Bone marrow (tissue), 2 donors: ENCODE measurements around the gene OR5AP2.
"Not testable (repeated sequence)": the region's sequence is repeated elsewhere in the genome, so short reads cannot be mapped to it uniquely, and the experiment has no call there.

Experiments
- DNase-seq, 2 donors: peaks; one replicate each; lab custom pipeline; 2025; lab: John Stamatoyannopoulos, UW

Gene OR5AP2

DNA sequence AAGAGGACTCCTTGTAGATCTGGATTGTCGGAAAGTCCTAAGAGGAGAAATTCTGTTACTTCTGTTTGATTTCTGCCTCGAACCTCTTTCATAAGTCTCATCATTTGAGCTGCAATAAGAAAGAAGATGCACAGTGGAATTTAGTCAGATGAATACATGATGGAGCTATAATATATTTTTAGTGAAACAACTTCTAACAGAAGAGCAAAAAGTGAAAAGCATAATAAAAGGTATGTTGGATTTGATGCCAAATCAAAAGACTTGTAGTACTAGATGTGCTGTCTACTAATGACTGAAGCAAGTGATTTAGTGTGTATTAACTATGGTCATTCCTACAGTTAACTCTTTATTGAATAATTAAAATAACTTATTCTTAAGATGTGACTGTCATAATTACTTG lies at the start of gene OR5AP2:
OR5AP2 (minus strand) TSS at position 101 of the 400 bp plus-strand sequence; CDS start at position 101, 0 bp downstream.
- no peak for DNase-seq

DNA sequence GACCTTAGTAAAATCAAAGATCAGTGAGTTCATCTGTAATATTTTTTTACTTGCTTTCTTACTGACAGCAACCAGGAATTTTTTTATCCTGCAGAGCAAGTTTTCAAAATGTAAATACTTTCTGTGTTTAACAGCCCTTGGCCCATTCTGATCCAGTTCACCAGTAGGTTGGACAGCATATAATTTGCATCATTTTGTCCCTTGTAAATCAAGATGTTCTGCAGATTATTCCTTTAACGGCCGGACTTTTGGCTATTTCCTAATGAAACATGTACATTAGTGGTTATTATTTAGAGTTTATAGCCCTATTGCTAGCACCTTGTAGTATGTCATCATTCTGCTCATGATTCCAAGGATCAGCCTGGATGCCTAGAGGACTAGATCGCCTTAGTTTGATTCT lies 48.9 kb upstream of the OR5AP2 start:
- DNase-seq = not testable (repeated sequence)

DNA sequence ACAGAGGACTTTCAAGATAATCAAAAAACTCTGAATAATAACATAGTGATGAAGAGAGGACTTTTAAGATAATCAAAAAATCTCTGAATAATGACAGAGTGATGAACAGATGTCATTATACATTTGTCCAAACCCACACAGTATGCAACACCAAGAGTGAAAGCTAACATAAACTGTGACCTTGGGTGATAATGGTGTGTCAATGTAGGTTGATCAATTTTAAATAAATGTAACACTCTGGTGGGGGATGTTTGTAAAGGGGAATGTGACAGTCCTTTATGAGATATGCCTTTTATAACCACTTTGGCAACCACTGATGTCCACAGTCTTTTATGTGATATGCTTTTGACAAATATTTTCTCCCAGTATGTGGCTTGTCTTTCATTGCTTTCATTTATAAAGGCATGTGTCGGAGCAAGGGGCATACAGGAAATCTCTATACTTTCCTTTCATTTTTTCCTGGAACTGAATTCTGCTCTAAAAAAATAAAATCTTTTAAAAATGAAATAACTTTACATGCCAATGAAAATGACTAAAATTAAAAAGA lies 46.4 kb upstream of the OR5AP2 start:
- no peak for DNase-seq

DNA sequence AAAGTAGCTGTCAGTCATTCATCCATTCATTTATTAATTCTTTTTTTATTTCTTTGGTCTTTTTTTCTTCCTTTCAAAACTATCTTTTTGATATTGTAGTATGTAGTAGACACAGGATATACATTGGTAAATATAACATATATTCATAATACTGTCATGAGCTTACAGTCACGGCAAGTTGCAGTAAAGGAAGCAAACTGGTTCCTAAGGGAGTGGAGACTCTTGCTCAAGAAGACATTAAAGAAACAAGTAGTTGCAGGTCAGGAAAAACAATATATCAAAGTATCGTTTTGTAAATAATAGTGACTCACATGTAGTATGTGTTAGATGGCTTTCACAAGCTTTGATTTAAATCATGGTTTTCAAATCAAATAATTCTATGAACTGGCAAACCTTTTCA lies 28.7 kb upstream of the OR5AP2 start:
- no peak for DNase-seq

DNA sequence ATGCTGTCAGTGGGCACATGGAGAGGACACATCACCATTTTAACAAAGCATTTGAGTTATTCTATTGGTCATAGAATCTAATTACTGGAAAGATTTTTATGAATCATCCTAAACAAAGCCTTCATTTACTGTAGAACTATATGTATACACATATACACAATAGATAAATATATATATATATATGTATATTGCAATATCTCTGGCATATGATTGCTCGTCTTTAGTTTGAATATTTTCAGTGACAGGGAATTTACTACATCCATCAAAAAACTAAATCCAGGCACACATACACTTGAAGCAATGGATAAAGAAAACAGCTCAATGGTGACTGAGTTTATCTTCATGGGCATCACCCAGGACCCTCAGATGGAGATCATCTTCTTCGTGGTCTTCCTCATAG lies 21.1 kb upstream of the OR5AP2 start, which contains the start of gene OR5AR1:
OR5AR1 (plus strand) TSS at position 301 of the 400 bp plus-strand sequence; CDS start at position 301, 0 bp downstream.
- no peak for DNase-seq

DNA sequence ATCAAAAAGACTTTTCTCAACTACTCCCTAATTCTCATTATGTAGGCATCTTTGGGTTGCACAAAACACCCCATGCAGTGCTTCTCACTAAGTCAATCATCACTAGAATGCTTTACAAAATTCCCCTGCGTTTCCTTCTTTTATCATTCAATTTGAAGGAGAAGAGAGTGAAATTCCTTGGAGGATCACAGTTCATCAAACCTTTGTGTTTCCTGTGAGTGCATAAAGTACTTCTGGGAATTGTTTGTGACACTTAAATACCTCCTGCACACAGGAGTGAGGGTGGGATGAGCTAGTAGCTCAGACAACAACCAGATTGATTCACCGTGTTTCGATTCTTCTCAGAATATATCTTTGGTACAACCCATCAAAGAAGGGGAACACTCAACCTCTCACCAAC lies 17.5 kb upstream of the OR5AP2 start:
- no peak for DNase-seq

DNA sequence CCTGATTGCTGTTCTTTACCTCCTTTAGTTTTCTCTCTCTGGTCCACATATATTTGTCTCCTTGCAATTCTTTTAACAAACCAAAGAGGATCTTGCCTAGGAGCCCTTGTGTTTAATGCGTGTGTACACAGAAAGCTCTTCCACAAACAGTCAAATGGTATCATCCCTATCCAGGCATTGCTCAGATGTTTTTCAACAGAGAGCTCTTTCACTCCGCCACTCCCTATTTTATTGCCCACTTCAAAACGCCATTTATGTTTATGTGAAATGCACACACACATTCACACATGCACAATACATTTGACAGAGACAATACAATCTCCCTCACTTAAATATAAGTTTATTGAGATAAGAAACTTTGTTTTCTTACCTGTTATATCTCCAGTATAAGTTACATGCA lies 4.7 kb downstream of the OR5AP2 start:
- DNase-seq = no peak

DNA sequence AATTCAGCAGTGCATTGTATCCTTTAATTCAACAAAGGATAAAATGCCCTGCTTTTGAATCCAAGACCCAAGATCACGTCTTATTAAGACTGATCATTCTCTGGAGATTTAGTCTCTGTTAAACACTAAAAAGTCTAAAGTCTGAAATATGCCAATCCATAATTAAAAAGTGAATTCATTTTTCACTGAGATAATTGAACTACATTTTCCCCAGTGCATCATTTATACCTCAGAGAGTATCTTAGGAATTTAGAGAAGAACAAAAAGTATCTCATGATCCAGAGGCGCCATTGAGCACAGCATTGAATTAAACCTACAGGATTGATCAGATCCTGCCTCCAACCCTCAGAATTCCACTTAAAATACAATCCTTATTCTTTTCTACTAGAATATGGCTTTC lies 5.4 kb downstream of the OR5AP2 start:
- no peak for DNase-seq

DNA sequence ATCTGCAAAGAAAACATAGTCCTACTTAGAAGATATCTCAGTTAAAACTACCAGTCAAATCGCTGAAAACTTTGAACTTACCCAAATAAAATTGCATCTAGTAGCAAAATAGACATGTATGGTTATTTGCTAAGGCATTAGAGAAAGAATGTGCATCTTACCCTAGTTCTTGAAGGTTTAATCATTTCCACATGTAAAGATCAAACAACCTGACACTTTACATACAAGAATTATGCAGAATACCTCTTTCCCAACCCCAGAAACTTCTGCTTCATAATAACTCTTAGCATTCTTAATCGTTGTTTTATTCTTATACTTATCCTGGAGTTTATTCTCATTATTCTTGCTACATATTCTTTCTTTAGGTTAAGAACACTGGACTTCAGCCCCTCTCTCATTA lies 9.9 kb downstream of the OR5AP2 start:
- no peak for DNase-seq

DNA sequence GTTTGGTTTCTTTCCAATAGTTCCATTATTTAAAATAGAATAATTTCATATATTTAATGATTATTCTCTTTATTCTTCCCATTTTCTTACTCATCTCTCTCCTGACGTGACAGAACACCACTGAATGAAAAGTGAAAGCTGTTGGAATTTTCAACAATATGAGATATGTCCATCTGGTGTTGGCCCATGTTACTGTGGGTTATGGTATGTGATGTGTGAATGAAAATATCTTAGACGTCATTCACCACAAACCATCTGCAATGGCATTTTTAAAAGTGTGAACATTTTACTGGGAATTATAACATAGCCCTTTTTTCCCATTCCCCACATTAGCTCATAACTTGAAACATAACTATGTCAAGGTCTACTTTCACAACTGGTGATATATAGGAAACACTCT lies 16.3 kb downstream of the OR5AP2 start:
- no peak for DNase-seq

DNA sequence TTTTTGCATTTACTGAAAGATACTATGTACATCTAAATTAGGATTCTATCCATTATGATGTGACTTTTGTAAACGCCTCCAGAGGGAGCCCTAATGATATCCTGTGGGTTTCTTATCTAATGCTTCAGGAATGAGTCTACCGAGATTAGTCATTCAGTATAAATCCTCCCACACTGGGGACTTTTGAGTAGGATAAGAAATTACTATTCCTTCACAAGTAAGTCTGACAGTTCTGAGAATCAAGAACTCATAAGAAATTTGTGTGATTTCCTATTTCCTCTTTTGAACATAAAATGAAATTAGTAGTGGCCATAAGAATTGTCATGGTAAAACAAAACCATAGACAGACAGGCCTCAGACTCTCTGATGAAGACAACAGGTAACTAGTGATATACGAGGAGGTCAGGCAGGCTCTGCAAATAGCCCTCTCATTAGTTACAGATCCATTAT lies 17.6 kb downstream of the OR5AP2 start:
- no peak for DNase-seq

DNA sequence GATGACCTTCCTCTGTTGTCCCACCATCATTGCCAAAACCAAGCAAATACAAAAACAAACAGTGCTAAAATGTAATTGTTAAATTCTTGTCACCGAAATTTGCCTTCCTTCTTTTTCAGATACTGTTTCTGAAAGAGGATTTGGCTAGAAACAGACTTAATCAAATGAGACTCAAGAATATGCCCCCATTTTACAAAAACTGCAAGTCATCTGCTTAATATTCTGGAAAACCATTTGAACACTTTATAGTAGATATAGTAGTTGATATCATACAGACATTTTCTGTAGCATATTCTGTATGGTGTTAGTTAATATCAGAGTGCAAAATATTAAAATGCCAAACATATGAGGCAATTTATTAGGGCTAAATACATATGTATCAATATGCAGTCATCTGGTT lies 31.1 kb downstream of the OR5AP2 start:
- DNase-seq = no peak

DNA sequence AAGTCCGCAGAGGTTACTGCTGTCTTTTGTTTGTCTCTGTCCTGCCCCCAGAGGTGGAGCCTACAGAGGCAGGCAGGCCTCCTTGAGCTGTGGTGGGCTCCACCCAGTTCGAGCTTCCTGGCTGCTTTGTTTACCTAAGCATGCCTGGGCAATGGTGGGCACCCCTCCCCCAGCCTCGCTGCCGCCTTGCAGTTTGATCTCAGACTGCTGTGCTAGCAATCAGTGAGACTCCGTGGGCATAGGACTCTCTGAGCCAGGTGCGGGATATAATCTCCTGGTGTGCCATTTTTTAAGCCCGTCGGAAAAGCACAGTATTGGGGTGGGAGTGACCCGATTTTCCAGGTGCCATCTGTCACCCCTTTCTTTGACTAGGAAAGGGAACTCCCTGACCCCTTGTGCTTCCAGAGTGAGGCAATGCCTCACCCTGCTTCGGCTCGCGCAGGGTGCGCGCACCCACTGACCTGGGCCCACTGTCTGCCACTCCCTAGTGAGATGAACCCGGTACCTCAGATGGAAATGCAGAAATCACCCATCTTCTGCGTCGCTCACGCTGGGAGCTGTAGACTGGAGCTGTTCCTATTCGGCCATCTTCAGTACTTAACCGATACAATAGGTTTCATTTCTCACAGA lies 50.0 kb downstream of the OR5AP2 start:
- not testable (repeated sequence) for DNase-seq
